PC-3 (cell line): Measurements from ENCODE around the gene PALD1. TPM values are rescaled to one million over a fixed set of nuclear protein-coding genes. Genes with fewer than 3 reads are reported as not detected.

Experiments used
- ATAC-seq: fragments of 200-7000 bp; cut with Tn5 transposase; 2 replicates; pipeline ENCODE4 v1.9.1; 2020; ENCODE audit warnings: mild to moderate bottlenecking, moderate library complexity
- BruUV-seq: library from RNA; stranded (reverse); fragments of 400-500 nt; replicated peaks from 2 replicates; lab custom pipeline; 2021; lab: Mats Ljungman, UMichigan
- CTCF ChIA-PET: fragments of 300-600 bp; sonication (Branson Sonifier 250); formaldehyde crosslinking; loops from one replicate; lab custom pipeline; 2022; ENCODE audit warnings: antibody characterized with exemption; lab: Charles Lee
- POLR2A ChIA-PET: fragments of 300-600 bp; sonication (Branson Sonifier 250); formaldehyde crosslinking; loops from one replicate; lab custom pipeline; 2022; ENCODE audit warnings: antibody characterized with exemption; ENCODE audit not compliant: unreplicated experiment; lab: Charles Lee
- DNase-seq: peaks from one replicate; pipeline ENCODE4 v3.0.0-alpha.2; 2015
- H2AFZ ChIP-seq: fragments of 300-600 bp; sonication (generic); 2 replicates; pipeline ENCODE4 v1.6.0; 2016; ENCODE audit warnings: antibody characterized with exemption, low read length
- H3F3A ChIP-seq: fragments of 300-600 bp; sonication (generic); one replicate; pipeline ENCODE4 v1.6.0; 2017; ENCODE audit warnings: antibody characterized with exemption, low read length, control low read depth, mild to moderate bottlenecking; ENCODE audit not compliant: unreplicated experiment
- H3K27ac ChIP-seq: fragments of 300-600 bp; sonication (generic); 2 replicates; pipeline ENCODE4 v1.5.1; 2016; ENCODE audit warnings: mild to moderate bottlenecking, low read length
- H3K27me3 ChIP-seq: fragments of 300-600 bp; sonication (generic); 2 replicates; pipeline ENCODE4 v1.6.1; 2016; ENCODE audit warnings: low read length, mixed read lengths
- H3K36me3 ChIP-seq: fragments of 300-600 bp; sonication (generic); 2 replicates; pipeline ENCODE4 v1.6.1; 2016; ENCODE audit warnings: low read depth, mixed run types, low read length, mixed read lengths
- H3K4me1 ChIP-seq: fragments of 300-600 bp; sonication (generic); 2 replicates; pipeline ENCODE4 v1.5.1; 2016; ENCODE audit warnings: low read length; ENCODE audit not compliant: insufficient read depth
- H3K4me2 ChIP-seq: fragments of 300-600 bp; sonication (generic); 2 replicates; pipeline ENCODE4 v1.6.0; 2016; ENCODE audit warnings: low read length
- H3K4me3 ChIP-seq: fragments of 300-600 bp; sonication (generic); 2 replicates; pipeline ENCODE4 v1.5.1; 2016; ENCODE audit warnings: mild to moderate bottlenecking, low read length, mixed read lengths
- H3K79me2 ChIP-seq: fragments of 300-600 bp; sonication (generic); 2 replicates; pipeline ENCODE4 v1.6.1; 2017; ENCODE audit warnings: low read length, mixed read lengths
- H3K9ac ChIP-seq: fragments of 300-600 bp; sonication (generic); 2 replicates; pipeline ENCODE4 v1.6.0; 2016; ENCODE audit warnings: mild to moderate bottlenecking, low read length
- H3K9me2 ChIP-seq: fragments of 300-600 bp; sonication (generic); replicated peaks from 2 replicates; pipeline ENCODE4 v1.6.1; 2016; ENCODE audit warnings: mixed run types, low read length, mixed read lengths
- H3K9me3 ChIP-seq: fragments of 300-600 bp; sonication (generic); 2 replicates; pipeline ENCODE4 v1.6.1; 2016; ENCODE audit warnings: low read length, mixed read lengths
- H4K20me1 ChIP-seq: fragments of 300-600 bp; sonication (generic); 2 replicates; pipeline ENCODE4 v1.6.1; 2016; ENCODE audit warnings: low read length, mixed read lengths
- CTCF ChIP-seq: fragments of 300-600 bp; sonication (generic); conservative IDR thresholded peaks from 2 replicates; pipeline ENCODE4 v1.5.1; 2017; ENCODE audit warnings: antibody characterized with exemption, low read depth, mild to moderate bottlenecking, low read length
- EZH2 ChIP-seq: fragments of 300-600 bp; sonication (generic); IDR thresholded peaks from one replicate; pipeline ENCODE4 v1.6.1; 2017; ENCODE audit warnings: antibody characterized with exemption, mild to moderate bottlenecking, low read length; ENCODE audit not compliant: unreplicated experiment
- EZH2phosphoT487 ChIP-seq: fragments of 300-600 bp; sonication (generic); IDR thresholded peaks from 2 replicates; pipeline ENCODE4 v1.6.1; 2018; ENCODE audit warnings: mild to moderate bottlenecking, antibody characterized with exemption, low read length, borderline replicate concordance
- intact Hi-C: fragments of 100-400 bp; cut with micrococcal nuclease; formaldehyde crosslinking; loops from 2 replicates; pipeline ENCODE4 v1.9.0; 2023
- total RNA-seq: library from RNA; depleted of rRNA; stranded (reverse); fragments of >200 nt; gene quantifications from 2 replicates; pipeline ENCODE4 v1.2.3, GENCODE V29; 2014

PALD1 gene
- total RNA-seq, 1 experiment from 2014 or later: 0.80 TPM

GRCh38 chr10:70589762-70590654, 111.4 kb downstream of the PALD1 start:
- H3K9me2 ChIP-seq: no peaks in the 10 kb centered on the region
- intact Hi-C loops: no loop called here

GRCh38 chr10:70590655-70591416, 112.3 kb downstream of the PALD1 start:
- POLR2A ChIA-PET: no interaction called here
- Histone ChIP-seq H3K79me2 (no peaks in the 10 kb centered on the region), H4K20me1 (no peaks in the 10 kb centered on the region), H3K4me2 (no peak overlapping the region), H3K9me2 (no peaks in the 10 kb centered on the region), H3F3A (no peaks in the 10 kb centered on the region), H3K9ac (no peak overlapping the region), H3K4me3 (no peak overlapping the region), H3K27ac (no peak overlapping the region), H2AFZ (no peak overlapping the region), H3K4me1 (peaks cover 5% of the 10 kb centered on the region; the same call in 1 of the 2 replicates), H3K27me3 (no peaks in the 10 kb centered on the region), H3K9me3 (no peaks in the 10 kb centered on the region), H3K36me3 (no peaks in the 10 kb centered on the region)
- no TSS peak for BruUV-seq
- DNase-seq (no peak), ATAC-seq (no peak)
- TF ChIP-seq EZH2phosphoT487: no peak
- no peak for TF ChIP-seq EZH2
- no peak for TF ChIP-seq CTCF
- intact Hi-C loops: no loop called here
- CTCF ChIA-PET: no interaction called here

More at GRCh38 chr10:70589762-70590654, 111.4 kb downstream of the PALD1 start:
- H3K4me2 ChIP-seq: no peak overlapping the region
- H3F3A ChIP-seq: no peaks in the 10 kb centered on the region
- DNase-seq: no peak
- ChIA-PET CTCF (no interaction called here), POLR2A (no interaction called here)
- no peaks in the 10 kb centered on the region for H3K36me3 ChIP-seq
- H3K4me3 ChIP-seq: no peak overlapping the region
- no peak overlapping the region for H3K27ac ChIP-seq
- TF ChIP-seq EZH2phosphoT487 (no peak), CTCF (no peak), EZH2 (no peak)
- H3K79me2 ChIP-seq: no peaks in the 10 kb centered on the region
- ATAC-seq: no peak
- peaks cover 5% of the 10 kb centered on the region; the same call in 1 of the 2 replicates for H3K4me1 ChIP-seq
- no TSS peak for BruUV-seq
- H3K27me3 ChIP-seq: no peaks in the 10 kb centered on the region
- H4K20me1 ChIP-seq: no peaks in the 10 kb centered on the region
- H3K9me3 ChIP-seq: no peaks in the 10 kb centered on the region
- no peak overlapping the region for H3K9ac ChIP-seq
- no peak overlapping the region for H2AFZ ChIP-seq
